HepG2 (cell line): ENCODE data around the gene PLCB1. TPM values are rescaled to one million over a fixed set of nuclear protein-coding genes. Genes with fewer than 3 reads are reported as not detected.

Experiments
- ATAC-seq: fragments of 200-7000 bp; cut with Tn5 transposase; 3 replicates; pipeline ENCODE4 v1.9.1; 2020; ENCODE audit warnings: mild to moderate bottlenecking, moderate library complexity
- BruUV-seq: library from RNA; stranded (reverse); fragments of 400-500 nt; replicated peaks from 2 replicates; lab custom pipeline; 2021; lab: Mats Ljungman, UMichigan
- CTCF ChIA-PET: fragments of 300-600 bp; formaldehyde crosslinking; extraction: SDS; loops from one replicate; lab custom pipeline; 2021; ENCODE audit warnings: low total read pairs, inconsistent platforms, low intra/inter-chr PET ratio; lab: Yijun Ruan, JAX
- POLR2A ChIA-PET: fragments of 350-600 bp; sonication (Branson Sonifier 250); formaldehyde crosslinking; loops from one replicate; lab custom pipeline; 2020; ENCODE audit warnings: antibody characterized with exemption, inconsistent platforms; lab: Yijun Ruan, JAX
- DNase-seq: peaks from one replicate; pipeline ENCODE4 v3.0.0-alpha.2; 2015; ENCODE audit warnings: low spot score
- FAIRE-seq: peaks from 3 replicates; lab custom pipeline; 2011; peaks lifted over from hg19 to GRCh38; lab: Jason Lieb, UNC
- H2AFZ ChIP-seq: one replicate; pipeline ENCODE4 v1.6.1; 2011; ENCODE audit warnings: low read length, inconsistent platforms
- H3K27ac ChIP-seq: fragments of 300-600 bp; 3 replicates; pipeline ENCODE4 v1.8.0; 2011; ENCODE audit warnings: mixed run types, mild to moderate bottlenecking, mixed read lengths, low read length, inconsistent platforms; ENCODE audit not compliant: insufficient read depth; ENCODE audit errors: extremely low read length
- H3K27me3 ChIP-seq, 2 experiments: fragments of 200-600 bp in 1 of 2; 2 replicates in 1 of 2; 3 replicates in 1 of 2; pipeline versions ENCODE4 v1.6.0 to v1.8.0; 2011; ENCODE audit warnings: low read length in 2 of 2, mild to moderate bottlenecking in 2 of 2, moderate library complexity in 2 of 2, inconsistent platforms in 1 of 2; ENCODE audit not compliant: insufficient read depth in 2 of 2, control insufficient read depth in 1 of 2
- H3K36me3 ChIP-seq, 2 experiments: fragments of 200-600 bp in 1 of 2; replicated peaks in 1 of 2; 2 replicates in 1 of 2; 3 replicates in 1 of 2; pipeline versions ENCODE4 v1.5.1 to v1.8.0; 2011; ENCODE audit warnings: low read length in 2 of 2, inconsistent platforms in 1 of 2; ENCODE audit not compliant: insufficient read depth in 2 of 2, control insufficient read depth in 1 of 2
- H3K4me1 ChIP-seq: 2 replicates; pipeline ENCODE4 v1.5.1; 2012; ENCODE audit warnings: low read length, inconsistent platforms; ENCODE audit not compliant: insufficient read depth
- H3K4me2 ChIP-seq: 2 replicates; pipeline ENCODE4 v1.6.0; 2011; ENCODE audit warnings: low read depth, low read length, inconsistent platforms
- H3K4me3 ChIP-seq, 3 experiments: fragments of 200-600 bp in 1 of 3; sonication (generic), shearing (Covaris generic) in 1 of 3; replicated peaks in 1 of 3; 2 replicates each; pipeline ENCODE4 v1.5.1; 2011 to 2016; ENCODE audit warnings: low read length in 3 of 3, inconsistent platforms in 2 of 3, low read depth in 2 of 3, mild to moderate bottlenecking in 2 of 3, control low read depth in 1 of 3, mixed read lengths in 1 of 3; ENCODE audit not compliant: insufficient read depth in 1 of 3
- H3K79me2 ChIP-seq: one replicate; pipeline ENCODE4 v1.6.1; 2011; ENCODE audit warnings: low read length, inconsistent platforms; ENCODE audit not compliant: insufficient read depth
- H3K9ac ChIP-seq: 2 replicates; pipeline ENCODE4 v1.6.0; 2011; ENCODE audit warnings: mild to moderate bottlenecking, low read depth, low read length, inconsistent platforms; ENCODE audit not compliant: insufficient read depth
- H3K9me3 ChIP-seq: 2 replicates; pipeline ENCODE4 v1.5.1; 2012; ENCODE audit warnings: mild to moderate bottlenecking, low read length
- H4K20me1 ChIP-seq: 2 replicates; pipeline ENCODE4 v1.6.0; 2011; ENCODE audit warnings: inconsistent platforms, mild to moderate bottlenecking, low read length, moderate library complexity; ENCODE audit not compliant: insufficient read depth
- CEBPB ChIP-seq: IDR thresholded peaks from 2 replicates; pipeline ENCODE4 v1.6.1; 2011; ENCODE audit warnings: low read depth, low read length, improper control_type of control experiment, borderline replicate concordance
- CEBPG ChIP-seq: IDR thresholded peaks from 2 replicates; pipeline ENCODE4 v1.6.1; 2016
- IRF2 ChIP-seq: IDR thresholded peaks from 2 replicates; pipeline ENCODE4 v1.6.1; 2018; ENCODE audit warnings: missing genetic modification reagents, missing compliant biosample characterization
- MAF1 ChIP-seq: sonication (generic); formaldehyde crosslinking; IDR thresholded peaks from 2 replicates; pipeline ENCODE4 v1.5.0; 2020; ENCODE audit warnings: missing genetic modification reagents, borderline replicate concordance
- RBM22 ChIP-seq: fragments of 200-400 bp; formaldehyde crosslinking; optimal IDR thresholded peaks from 2 replicates; pipeline ENCODE3; 2017; ENCODE audit warnings: mild to moderate bottlenecking, low read length, moderate library complexity
- ZNF260 ChIP-seq: sonication (generic); formaldehyde crosslinking; IDR thresholded peaks from 2 replicates; pipeline ENCODE4 v1.4.0; 2020; ENCODE audit warnings: missing genetic modification reagents, low read depth, mild to moderate bottlenecking, borderline replicate concordance
- WGBS: methylation state at CpG from one replicate; pipeline ENCODE4 v1.1.6; 2017; ENCODE audit warnings: low lambda C conversion rate; 5-methylcytosine and 5-hydroxymethylcytosine counted together
- in situ Hi-C: cut with HindIII; loops from 2 replicates; pipeline ENCODE4 v1.10.0; 2017; ENCODE audit warnings: low pct_unique_long_range_greater_than_20kb; ENCODE audit not compliant: extremely low pct_ligation_motif_present
- intact Hi-C: fragments of 100-400 bp; cut with micrococcal nuclease; formaldehyde crosslinking; loops from one replicate; pipeline ENCODE4 v1.10.0; 2022; ENCODE audit not compliant: unreplicated experiment
- polyA plus RNA-seq, 8 experiments: library from polyadenylated mRNA; depleted of rRNA in 3 of 8; stranded (reverse) in 7 of 8; unstranded in 1 of 8; fragments of >200 nt; fragmentation: Illumina TruSeq in 4 of 8; extraction: Trizol in 4 of 8; gene quantifications; 2 replicates each; pipeline versions ENCODE4 v1.2.1 to v1.2.3, GENCODE V29; 2011 to 2016; ENCODE audit warnings: low read depth in 4 of 8, missing spikeins in 1 of 8, mixed read lengths in 1 of 8; ENCODE audit not compliant: insufficient read depth in 1 of 8
- total RNA-seq, 5 experiments: library from RNA; depleted of rRNA; stranded (reverse); fragments of >200 nt; fragmentation: Illumina TruSeq; extraction: Trizol; gene quantifications; 2 replicates each; pipeline ENCODE4 v1.2.3, GENCODE V29; 2016; ENCODE audit warnings: low read depth in 1 of 5
- TF ChIP-seq, protein P1 (sequence below): sonication (generic); formaldehyde crosslinking; conservative IDR thresholded peaks from 2 replicates; pipeline ENCODE4 v1.4.0; 2020; ENCODE audit warnings: missing genetic modification reagents

The PLCB1 gene
- total and polyA plus RNA-seq, 2 of the 13 experiments (the other 11 are each of a cell fraction or from before 2014, with no cell fraction given): 42.4 to 55.9 TPM

DNA sequence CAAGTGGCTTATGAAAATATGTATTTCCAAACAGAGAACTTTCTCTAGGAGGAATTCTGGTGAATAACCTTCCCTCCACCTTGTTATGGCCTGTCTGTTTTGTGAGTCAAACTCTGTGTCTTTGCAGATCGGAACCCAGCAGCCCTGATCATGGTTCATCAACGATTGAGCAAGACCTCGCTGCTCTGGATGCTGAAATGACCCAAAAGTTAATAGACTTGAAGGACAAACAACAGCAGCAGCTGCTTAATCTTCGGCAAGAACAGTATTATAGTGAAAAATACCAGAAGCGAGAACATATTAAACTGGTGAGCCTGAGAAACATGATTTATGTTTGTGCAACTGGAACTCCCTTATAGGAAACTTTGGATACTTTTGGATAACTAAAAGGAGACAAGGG lies 642.3 kb downstream of the PLCB1 start:
- Histone ChIP-seq H3K9ac (no peak overlapping the region), H4K20me1 (no peaks in the 10 kb centered on the region), H3K4me2 (no peak overlapping the region), H3K9me3 (no peaks in the 10 kb centered on the region), H2AFZ (no peak overlapping the region), H3K4me1 (no peaks in the 10 kb centered on the region), H3K36me3 (peaks cover 17 to 23% of the 10 kb centered on the region in 2 experiments), H3K4me3 (no peak overlapping the region), H3K27me3 (no peaks in the 10 kb centered on the region), H3K79me2 (no peaks in the 10 kb centered on the region), H3K27ac (no peak overlapping the region)
- POLR2A ChIA-PET: no interaction called here
- 89% methylated on average over 5 of the region's 5 CpGs for WGBS
- no peak for FAIRE-seq
- CTCF ChIA-PET: no interaction called here
- intact Hi-C loops: no loop called here
- TF ChIP-seq MAF1 (CRISPR knock-in tag) (no peak), CEBPG (CRISPR knock-in tag) (0 out of 2 replicates have a peak, but pooled peaks have one; percentile 14), CEBPB (peak; percentile 66; the same call in 1 of the 2 replicates)
- no peak for DNase-seq
- ATAC-seq: no peak
- BruUV-seq: no TSS peak
- in situ Hi-C loops: no loop called here

DNA sequence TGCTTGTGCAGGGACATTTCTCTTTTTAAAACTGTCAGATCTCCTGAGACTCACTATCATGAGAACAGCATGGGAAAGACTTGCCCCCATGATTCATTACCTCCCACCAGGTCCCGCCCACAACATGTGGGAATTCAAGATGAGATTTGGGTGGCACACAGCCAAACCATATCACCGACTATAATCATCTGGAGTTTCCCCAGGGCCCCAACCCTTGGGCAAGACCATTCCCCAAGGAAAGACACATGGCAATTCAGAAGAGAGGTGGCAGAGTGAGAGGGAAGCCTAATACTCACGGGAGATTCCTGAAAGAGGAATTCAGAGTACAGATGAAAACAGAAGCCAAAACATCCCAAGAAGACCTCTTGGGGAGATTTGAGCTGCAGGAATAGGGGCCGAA lies 645.8 kb downstream of the PLCB1 start:
- BruUV-seq: no TSS peak
- Histone ChIP-seq H3K9ac (no peak overlapping the region), H3K4me2 (no peak overlapping the region), H4K20me1 (no peaks in the 10 kb centered on the region), H3K9me3 (no peaks in the 10 kb centered on the region), H3K27me3 (no peaks in the 10 kb centered on the region), H3K27ac (no peak overlapping the region), H3K79me2 (no peaks in the 10 kb centered on the region), H3K4me1 (no peaks in the 10 kb centered on the region), H3K36me3 (peaks cover 20 to 38% of the 10 kb centered on the region in 2 experiments), H3K4me3 (no peak overlapping the region), H2AFZ (no peak overlapping the region)
- ChIA-PET POLR2A (no interaction called here), CTCF (no interaction called here)
- ATAC-seq (no peak), DNase-seq (no peak), FAIRE-seq (no peak)
- TF ChIP-seq ZNF260 (no peak), RBM22 (peak; percentile 13), IRF2 (CRISPR knock-in tag) (no peak)
- TF ChIP-seq, protein P1, sequence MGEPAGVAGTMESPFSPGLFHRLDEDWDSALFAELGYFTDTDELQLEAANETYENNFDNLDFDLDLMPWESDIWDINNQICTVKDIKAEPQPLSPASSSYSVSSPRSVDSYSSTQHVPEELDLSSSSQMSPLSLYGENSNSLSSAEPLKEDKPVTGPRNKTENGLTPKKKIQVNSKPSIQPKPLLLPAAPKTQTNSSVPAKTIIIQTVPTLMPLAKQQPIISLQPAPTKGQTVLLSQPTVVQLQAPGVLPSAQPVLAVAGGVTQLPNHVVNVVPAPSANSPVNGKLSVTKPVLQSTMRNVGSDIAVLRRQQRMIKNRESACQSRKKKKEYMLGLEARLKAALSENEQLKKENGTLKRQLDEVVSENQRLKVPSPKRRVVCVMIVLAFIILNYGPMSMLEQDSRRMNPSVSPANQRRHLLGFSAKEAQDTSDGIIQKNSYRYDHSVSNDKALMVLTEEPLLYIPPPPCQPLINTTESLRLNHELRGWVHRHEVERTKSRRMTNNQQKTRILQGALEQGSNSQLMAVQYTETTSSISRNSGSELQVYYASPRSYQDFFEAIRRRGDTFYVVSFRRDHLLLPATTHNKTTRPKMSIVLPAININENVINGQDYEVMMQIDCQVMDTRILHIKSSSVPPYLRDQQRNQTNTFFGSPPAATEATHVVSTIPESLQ (CRISPR knock-in tag): no peak
- intact Hi-C loops (no loop called here), in situ Hi-C loops (no loop called here)
- WGBS: 97% methylated on average over 4 of the region's 4 CpGs
